HG03175 (cell line): ENCODE measurements around the gene ITGB7.
"Not testable (repeated sequence)": the region's sequence is repeated elsewhere in the genome, so short reads cannot be mapped to it uniquely, and the experiment has no call there.

Experiments used
- ATAC-seq: cut with Tn5 transposase; IDR thresholded peaks from one replicate; pipeline ENCODE4 v1.9.1; 2021; ENCODE audit warnings: mild to moderate bottlenecking, moderate library complexity; ENCODE audit not compliant: unreplicated experiment

The ITGB7 gene

GRCh38 chr12:53218551-53219291 is 11.7 kb upstream of the ITGB7 start:
- no peak for ATAC-seq

GRCh38 chr12:53217931-53218307 is 10.9 kb upstream of the ITGB7 start:
- no peak for ATAC-seq

- no peak for ATAC-seq
Observed at GRCh38 chr12:53217051-53217930, 10.2 kb upstream of the ITGB7 start.

- no peak for ATAC-seq
Observed at GRCh38 chr12:53215497-53215896, 8.4 kb upstream of the ITGB7 start.

GRCh38 chr12:53214687-53215455 is 7.8 kb upstream of the ITGB7 start:
- no peak for ATAC-seq

GRCh38 chr12:53214221-53214620 is 7.2 kb upstream of the ITGB7 start:
- no peak for ATAC-seq

GRCh38 chr12:53213348-53213747 is 6.3 kb upstream of the ITGB7 start:
- no peak for ATAC-seq

GRCh38 chr12:53212931-53213330 is 5.9 kb upstream of the ITGB7 start:
- ATAC-seq: no peak

- ATAC-seq: no peak
Observed at GRCh38 chr12:53211476-53212381, 4.7 kb upstream of the ITGB7 start.

GRCh38 chr12:53210843-53211242 is 3.8 kb upstream of the ITGB7 start:
- no peak for ATAC-seq

- no peak for ATAC-seq
Observed at GRCh38 chr12:53208877-53209463, 1.9 kb upstream of the ITGB7 start.

GRCh38 chr12:53208435-53208834 is 1.4 kb upstream of the ITGB7 start:
- ATAC-seq: no peak

- peak; percentile 72 for ATAC-seq
Observed at GRCh38 chr12:53205747-53206419, 1.2 kb downstream of the ITGB7 start.

GRCh38 chr12:53204351-53204750 is 2.7 kb downstream of the ITGB7 start:
- no peak for ATAC-seq

- not testable (repeated sequence) for ATAC-seq
Observed at GRCh38 chr12:53202316-53202715, 4.7 kb downstream of the ITGB7 start.

- no peak for ATAC-seq
Observed at GRCh38 chr12:53201639-53202038, 5.4 kb downstream of the ITGB7 start.

- ATAC-seq: no peak
Observed at GRCh38 chr12:53201177-53201541, 5.9 kb downstream of the ITGB7 start.

- peak; percentile 62 for ATAC-seq
Observed at GRCh38 chr12:53200458-53201176, 6.4 kb downstream of the ITGB7 start.

GRCh38 chr12:53200107-53200457 is 7.0 kb downstream of the ITGB7 start:
- peak; percentile 13 for ATAC-seq
